Measurements from ENCODE around the gene MAPKAPK2.

MAPKAPK2 gene

GRCh38 chr1:206685334-206685768 lies 646 bp downstream of the MAPKAPK2 start:
- no peak for DNase-seq

GRCh38 chr1:206685769-206686477 lies 1.2 kb downstream of the MAPKAPK2 start:
- no peak for DNase-seq

GRCh38 chr1:206686478-206687249 lies 2.0 kb downstream of the MAPKAPK2 start:
- no peak for DNase-seq

- DNase-seq, result no peak
Measured at GRCh38 chr1:206687251-206687914, 2.7 kb downstream of the MAPKAPK2 start.

- DNase-seq, result no peak
Measured at GRCh38 chr1:206687915-206688442, 3.3 kb downstream of the MAPKAPK2 start.

GRCh38 chr1:206690516-206690915 lies 5.8 kb downstream of the MAPKAPK2 start:
- peak in 1 of 2 experiments; percentile 24 for DNase-seq

GRCh38 chr1:206691604-206692003 lies 6.9 kb downstream of the MAPKAPK2 start:
- DNase-seq, result no peak

GRCh38 chr1:206693029-206693428 lies 8.3 kb downstream of the MAPKAPK2 start:
- DNase-seq, result peak; percentile 29 to 30

- no peak for DNase-seq
Measured at GRCh38 chr1:206693592-206693991, 8.9 kb downstream of the MAPKAPK2 start.

GRCh38 chr1:206694171-206695124 lies 9.7 kb downstream of the MAPKAPK2 start:
- no peak for DNase-seq

GRCh38 chr1:206695733-206696132 lies 11.0 kb downstream of the MAPKAPK2 start:
- no peak for DNase-seq

- DNase-seq, result no peak
Measured at GRCh38 chr1:206696812-206697585, 12.3 kb downstream of the MAPKAPK2 start.

GRCh38 chr1:206698011-206698410 lies 13.3 kb downstream of the MAPKAPK2 start:
- peak in 1 of 2 experiments; percentile 20 for DNase-seq

GRCh38 chr1:206699000-206699586 lies 14.4 kb downstream of the MAPKAPK2 start:
- DNase-seq, result no peak

GRCh38 chr1:206699626-206700025 lies 14.9 kb downstream of the MAPKAPK2 start:
- DNase-seq, result no peak

- DNase-seq, result no peak
Measured at GRCh38 chr1:206700445-206701036, 15.8 kb downstream of the MAPKAPK2 start.

GRCh38 chr1:206702260-206702659 lies 17.6 kb downstream of the MAPKAPK2 start:
- no peak for DNase-seq

- DNase-seq, result no peak
Measured at GRCh38 chr1:206702803-206703202, 18.1 kb downstream of the MAPKAPK2 start.

- no peak for DNase-seq
Measured at GRCh38 chr1:206703661-206704060, 19.0 kb downstream of the MAPKAPK2 start.

GRCh38 chr1:206704226-206704625 lies 19.5 kb downstream of the MAPKAPK2 start:
- DNase-seq, result no peak

Measured in cerebellar nuclear complex (tissue), 1 donor.